Parathyroid adenoma (tissue), 2 donors: ENCODE measurements around the gene CAMTA1.
"Not testable (repeated sequence)": the region's sequence is repeated elsewhere in the genome, so short reads cannot be mapped to it uniquely, and the experiment has no call there.

Source experiments
- H2AFZ ChIP-seq: fragments of 300-600 bp; sonication (generic); one replicate; pipeline ENCODE4 v1.7.0; 2017; ENCODE audit warnings: antibody characterized with exemption, mild to moderate bottlenecking
- H3K27ac ChIP-seq: fragments of 300-600 bp; sonication (generic); one replicate; pipeline ENCODE4 v1.7.0; 2017
- H3K27me3 ChIP-seq: fragments of 300-600 bp; sonication (generic); one replicate; pipeline ENCODE4 v1.7.0; 2017; ENCODE audit warnings: low read length; ENCODE audit not compliant: control insufficient read depth, insufficient read depth
- H3K36me3 ChIP-seq: fragments of 300-600 bp; sonication (generic); one replicate; pipeline ENCODE4 v1.7.0; 2017; ENCODE audit warnings: low read length; ENCODE audit not compliant: control insufficient read depth, insufficient read depth
- H3K4me1 ChIP-seq: fragments of 300-600 bp; sonication (generic); one replicate; pipeline ENCODE4 v1.7.0; 2017; ENCODE audit warnings: control low read depth
- H3K4me2 ChIP-seq: fragments of 300-600 bp; sonication (generic); one replicate; pipeline ENCODE4 v1.7.0; 2017; ENCODE audit warnings: low read length
- H3K4me3 ChIP-seq: fragments of 300-600 bp; sonication (generic); one replicate; pipeline ENCODE4 v1.7.0; 2017; ENCODE audit warnings: low read depth, low read length
- H3K79me2 ChIP-seq: fragments of 300-600 bp; sonication (generic); one replicate; pipeline ENCODE4 v1.7.0; 2017; ENCODE audit warnings: control low read depth
- H3K9ac ChIP-seq: fragments of 300-600 bp; sonication (generic); one replicate; pipeline ENCODE4 v1.7.0; 2017; ENCODE audit warnings: mild to moderate bottlenecking
- H3K9me3 ChIP-seq: fragments of 300-600 bp; sonication (generic); one replicate; pipeline ENCODE4 v1.7.0; 2017; ENCODE audit warnings: low read length; ENCODE audit not compliant: control insufficient read depth
- TF ChIP-seq, protein P1 (sequence below): fragments of 300-600 bp; sonication (generic); IDR thresholded peaks from one replicate; pipeline ENCODE4 v1.7.0; 2017; ENCODE audit warnings: antibody characterized with exemption, mild to moderate bottlenecking
- donor health status: primary hyperparathyroidism.

The CAMTA1 gene

GRCh38 chr1:7789828-7790227, 1004.6 kb downstream of the CAMTA1 start:
- no peaks in the 10 kb centered on the region for H3K36me3 ChIP-seq
- no peaks in the 10 kb centered on the region for H3K79me2 ChIP-seq
- H3K9ac ChIP-seq, result no peak overlapping the region
- no peak overlapping the region for H2AFZ ChIP-seq
- no peak overlapping the region for H3K4me3 ChIP-seq
- H3K27ac ChIP-seq, result no peak overlapping the region
- no peak overlapping the region for H3K4me2 ChIP-seq
- H3K27me3 ChIP-seq, result no peaks in the 10 kb centered on the region
- TF ChIP-seq, protein P1, sequence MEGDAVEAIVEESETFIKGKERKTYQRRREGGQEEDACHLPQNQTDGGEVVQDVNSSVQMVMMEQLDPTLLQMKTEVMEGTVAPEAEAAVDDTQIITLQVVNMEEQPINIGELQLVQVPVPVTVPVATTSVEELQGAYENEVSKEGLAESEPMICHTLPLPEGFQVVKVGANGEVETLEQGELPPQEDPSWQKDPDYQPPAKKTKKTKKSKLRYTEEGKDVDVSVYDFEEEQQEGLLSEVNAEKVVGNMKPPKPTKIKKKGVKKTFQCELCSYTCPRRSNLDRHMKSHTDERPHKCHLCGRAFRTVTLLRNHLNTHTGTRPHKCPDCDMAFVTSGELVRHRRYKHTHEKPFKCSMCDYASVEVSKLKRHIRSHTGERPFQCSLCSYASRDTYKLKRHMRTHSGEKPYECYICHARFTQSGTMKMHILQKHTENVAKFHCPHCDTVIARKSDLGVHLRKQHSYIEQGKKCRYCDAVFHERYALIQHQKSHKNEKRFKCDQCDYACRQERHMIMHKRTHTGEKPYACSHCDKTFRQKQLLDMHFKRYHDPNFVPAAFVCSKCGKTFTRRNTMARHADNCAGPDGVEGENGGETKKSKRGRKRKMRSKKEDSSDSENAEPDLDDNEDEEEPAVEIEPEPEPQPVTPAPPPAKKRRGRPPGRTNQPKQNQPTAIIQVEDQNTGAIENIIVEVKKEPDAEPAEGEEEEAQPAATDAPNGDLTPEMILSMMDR, result no peak
- H3K9me3 ChIP-seq, result no peaks in the 10 kb centered on the region
- H3K4me1 ChIP-seq, result no peaks in the 10 kb centered on the region

DNA sequence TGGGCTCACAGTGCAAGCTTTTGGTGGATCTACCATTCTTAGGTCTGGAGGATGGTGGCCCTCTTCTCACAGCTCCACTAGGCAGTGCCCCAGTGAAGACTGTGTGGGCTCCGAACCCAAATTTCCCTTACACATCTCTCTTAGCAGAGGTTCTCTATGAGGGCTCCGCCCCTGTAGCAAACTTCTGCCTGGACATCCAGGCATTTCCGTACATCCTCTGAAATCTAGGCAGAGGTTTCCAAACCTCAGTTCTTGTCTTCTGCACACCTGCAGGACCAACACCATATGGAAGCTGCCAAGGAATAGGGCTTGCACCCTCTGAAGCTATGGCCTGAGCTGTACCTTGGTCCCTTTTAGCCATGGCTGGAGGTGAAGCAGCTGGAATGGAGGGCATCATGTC, 1005.8 kb downstream of the CAMTA1 start:
- not testable (repeated sequence) for H3K4me2 ChIP-seq, H3K4me1 ChIP-seq, H3K4me3 ChIP-seq, H3K9ac ChIP-seq, H3K79me2 ChIP-seq, H2AFZ ChIP-seq, H3K9me3 ChIP-seq, H3K36me3 ChIP-seq, H3K27me3 ChIP-seq, H3K27ac ChIP-seq

- Histone ChIP-seq H3K4me2 (no peak overlapping the region), H3K9me3 (no peaks in the 10 kb centered on the region), H3K4me3 (no peak overlapping the region), H2AFZ (no peak overlapping the region), H3K36me3 (no peaks in the 10 kb centered on the region), H3K9ac (no peak overlapping the region), H3K27ac (no peak overlapping the region), H3K4me1 (no peaks in the 10 kb centered on the region), H3K27me3 (no peaks in the 10 kb centered on the region), H3K79me2 (no peaks in the 10 kb centered on the region)
- TF ChIP-seq, protein P1, result no peak
Observed at GRCh38 chr1:7795406-7795805, 1010.2 kb downstream of the CAMTA1 start.

GRCh38 chr1:7805460-7805859, 1020.2 kb downstream of the CAMTA1 start:
- no peak overlapping the region for H3K4me2 ChIP-seq
- no peak overlapping the region for H2AFZ ChIP-seq
- H3K4me1 ChIP-seq, result no peaks in the 10 kb centered on the region
- H3K36me3 ChIP-seq, result no peaks in the 10 kb centered on the region
- no peaks in the 10 kb centered on the region for H3K27me3 ChIP-seq
- no peak overlapping the region for H3K9ac ChIP-seq
- no peaks in the 10 kb centered on the region for H3K9me3 ChIP-seq
- H3K79me2 ChIP-seq, result no peaks in the 10 kb centered on the region
- H3K4me3 ChIP-seq, result no peak overlapping the region
- TF ChIP-seq, protein P1, result no peak
- no peak overlapping the region for H3K27ac ChIP-seq

DNA sequence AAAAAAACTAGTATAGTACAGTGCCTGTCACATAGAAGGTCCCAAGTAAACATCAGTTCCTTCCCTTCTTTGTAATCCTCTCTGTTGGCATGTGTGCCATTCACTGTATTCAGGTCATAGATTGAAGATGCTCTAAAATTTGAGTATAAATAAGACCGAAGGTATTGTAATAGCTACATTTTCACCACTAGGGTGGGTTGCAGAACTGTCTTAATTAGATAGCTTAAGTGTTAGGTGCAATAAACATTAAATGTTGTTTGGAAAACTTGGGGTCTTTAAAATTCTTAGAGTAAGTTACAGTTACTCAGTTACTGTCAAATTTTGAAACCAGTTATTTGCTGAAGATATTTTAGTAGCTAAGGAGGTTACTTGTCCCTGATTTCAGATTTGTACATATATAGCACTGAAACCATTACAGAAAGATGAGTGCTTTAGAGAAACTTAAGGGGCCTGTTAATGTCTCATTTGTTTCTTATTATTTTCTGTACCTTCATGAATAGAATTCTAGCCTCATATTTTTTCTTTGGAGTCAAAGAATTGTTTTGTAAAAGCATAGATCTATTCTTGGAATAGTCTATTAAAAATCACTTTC, 1023.1 kb downstream of the CAMTA1 start:
- H3K9me3 ChIP-seq, result no peaks in the 10 kb centered on the region
- no peak overlapping the region for H3K9ac ChIP-seq
- H3K4me3 ChIP-seq, result no peak overlapping the region
- no peaks in the 10 kb centered on the region for H3K27me3 ChIP-seq
- no peaks in the 10 kb centered on the region for H3K79me2 ChIP-seq
- H3K36me3 ChIP-seq, result no peaks in the 10 kb centered on the region
- H3K4me1 ChIP-seq, result no peaks in the 10 kb centered on the region
- no peak overlapping the region for H3K4me2 ChIP-seq
- TF ChIP-seq, protein P1, result no peak
- no peak overlapping the region for H2AFZ ChIP-seq
- no peak overlapping the region for H3K27ac ChIP-seq
